DND-41 (cell line): ENCODE data around the gene PACRG.

ENCODE experiments used
- ATAC-seq: fragments of 200-7000 bp; cut with Tn5 transposase; 3 replicates; pipeline ENCODE4 v1.9.1; 2021; ENCODE audit warnings: low read depth; ENCODE audit not compliant: insufficient read depth
- DNase-seq: peaks from one replicate; pipeline ENCODE4 v3.0.0-alpha.2; 2020
- H2AFZ ChIP-seq: 2 replicates; pipeline ENCODE4 v1.6.0; 2012; ENCODE audit warnings: low read depth, low read length
- H3K27ac ChIP-seq: 2 replicates; pipeline ENCODE4 v1.5.1; 2012; ENCODE audit warnings: low read length, inconsistent platforms
- H3K27me3 ChIP-seq: fragments of 200-600 bp; sonication (generic); 2 replicates; pipeline ENCODE4 v1.6.0; 2012; ENCODE audit warnings: low read length, mild to moderate bottlenecking, inconsistent platforms; ENCODE audit not compliant: insufficient read depth, poor library complexity
- H3K36me3 ChIP-seq: 2 replicates; pipeline ENCODE4 v1.5.1; 2012; ENCODE audit warnings: low read length, inconsistent platforms; ENCODE audit not compliant: insufficient read depth
- H3K4me1 ChIP-seq: 2 replicates; pipeline ENCODE4 v1.5.1; 2012; ENCODE audit warnings: mild to moderate bottlenecking, low read length; ENCODE audit not compliant: insufficient read depth
- H3K4me2 ChIP-seq: 2 replicates; pipeline ENCODE4 v1.6.0; 2012; ENCODE audit warnings: mild to moderate bottlenecking, moderate library complexity, low read length, inconsistent platforms; ENCODE audit not compliant: insufficient read depth
- H3K4me3 ChIP-seq, 2 experiments: fragments of 200-600 bp in 1 of 2; shearing (Covaris generic) in 1 of 2; 2 replicates each; pipeline ENCODE4 v1.5.1; 2012 to 2016; ENCODE audit warnings: inconsistent platforms in 2 of 2, low read length in 2 of 2, mild to moderate bottlenecking in 2 of 2, low read depth in 1 of 2, moderate library complexity in 1 of 2
- H3K79me2 ChIP-seq: 2 replicates; pipeline ENCODE4 v1.6.0; 2012; ENCODE audit warnings: low read length, inconsistent platforms; ENCODE audit not compliant: insufficient read depth
- H3K9ac ChIP-seq: 2 replicates; pipeline ENCODE4 v1.6.0; 2012; ENCODE audit warnings: low read depth, mild to moderate bottlenecking, inconsistent platforms, low read length, moderate library complexity
- H3K9me3 ChIP-seq: 2 replicates; pipeline ENCODE4 v1.5.1; 2012; ENCODE audit warnings: low read length, moderate library complexity, mild to moderate bottlenecking, inconsistent platforms; ENCODE audit not compliant: insufficient read depth, severe bottlenecking
- H4K20me1 ChIP-seq: 2 replicates; pipeline ENCODE4 v1.6.0; 2012; ENCODE audit warnings: low read length; ENCODE audit not compliant: insufficient read depth
- CTCF ChIP-seq: IDR thresholded peaks from 2 replicates; pipeline ENCODE4 v1.5.1; 2012; ENCODE audit warnings: borderline replicate concordance, low read length, moderate library complexity, mild to moderate bottlenecking; ENCODE audit not compliant: poor library complexity, severe bottlenecking; ENCODE audit errors: extremely low read depth
- EZH2 ChIP-seq: IDR thresholded peaks from 3 replicates; pipeline ENCODE4 v1.6.1; 2012; ENCODE audit warnings: borderline replicate concordance, low read depth, mild to moderate bottlenecking, moderate library complexity, low read length, inconsistent platforms; ENCODE audit not compliant: severe bottlenecking

The PACRG gene

GRCh38 chr6:163264662-163265035, 536.9 kb downstream of the PACRG start:
- no peaks in the 10 kb centered on the region for H3K27me3 ChIP-seq
- H4K20me1 ChIP-seq = no peaks in the 10 kb centered on the region
- H3K36me3 ChIP-seq = no peaks in the 10 kb centered on the region
- no peaks in the 10 kb centered on the region for H3K4me1 ChIP-seq
- H3K9ac ChIP-seq = no peak overlapping the region
- no peak overlapping the region for H3K4me2 ChIP-seq
- no peaks in the 10 kb centered on the region for H3K9me3 ChIP-seq
- no peak overlapping the region for H2AFZ ChIP-seq
- DNase-seq = no peak
- no peak for ATAC-seq
- no peak overlapping the region for H3K27ac ChIP-seq
- H3K4me3 ChIP-seq = no peak overlapping the region
- H3K79me2 ChIP-seq = no peaks in the 10 kb centered on the region
- TF ChIP-seq EZH2 (no peak), CTCF (no peak)

- DNase-seq (no peak), ATAC-seq (no peak)
- Histone ChIP-seq H3K79me2 (no peaks in the 10 kb centered on the region), H3K4me1 (no peaks in the 10 kb centered on the region), H3K4me3 (no peak overlapping the region), H3K4me2 (no peak overlapping the region), H3K27me3 (no peaks in the 10 kb centered on the region), H3K9me3 (no peaks in the 10 kb centered on the region), H3K9ac (no peak overlapping the region), H3K36me3 (no peaks in the 10 kb centered on the region), H3K27ac (no peak overlapping the region), H2AFZ (no peak overlapping the region), H4K20me1 (no peaks in the 10 kb centered on the region)
- no peak for TF ChIP-seq EZH2
- TF ChIP-seq CTCF = no peak
Observed at GRCh38 chr6:163281634-163282033, 553.9 kb downstream of the PACRG start.

DNA sequence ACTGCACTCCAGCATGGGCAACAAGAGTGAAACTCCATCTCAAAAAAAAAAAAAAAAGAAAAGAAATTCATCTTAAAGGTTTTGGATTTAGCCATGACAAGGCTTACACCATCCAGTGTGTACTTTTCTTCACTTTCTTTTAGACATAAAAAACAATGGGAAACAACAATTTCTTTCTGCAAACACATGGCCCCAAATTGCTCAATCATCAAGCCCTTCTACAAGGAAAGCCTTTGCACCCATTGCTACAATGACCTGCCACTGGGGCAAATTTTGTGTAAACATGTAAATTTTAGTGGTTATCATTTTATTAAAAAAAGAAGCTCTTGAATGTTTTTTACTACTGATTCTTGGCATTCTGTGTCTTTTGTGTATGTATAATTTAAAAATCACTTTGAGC, 554.9 kb downstream of the PACRG start:
- Histone ChIP-seq H3K4me1 (no peaks in the 10 kb centered on the region), H4K20me1 (no peaks in the 10 kb centered on the region), H3K9ac (no peak overlapping the region), H3K79me2 (no peaks in the 10 kb centered on the region), H3K27ac (no peak overlapping the region), H3K9me3 (no peaks in the 10 kb centered on the region), H3K36me3 (no peaks in the 10 kb centered on the region), H3K4me3 (no peak overlapping the region), H3K27me3 (no peaks in the 10 kb centered on the region), H3K4me2 (no peak overlapping the region), H2AFZ (no peak overlapping the region)
- TF ChIP-seq EZH2 (no peak), CTCF (no peak)
- DNase-seq = no peak
- no peak for ATAC-seq

DNA sequence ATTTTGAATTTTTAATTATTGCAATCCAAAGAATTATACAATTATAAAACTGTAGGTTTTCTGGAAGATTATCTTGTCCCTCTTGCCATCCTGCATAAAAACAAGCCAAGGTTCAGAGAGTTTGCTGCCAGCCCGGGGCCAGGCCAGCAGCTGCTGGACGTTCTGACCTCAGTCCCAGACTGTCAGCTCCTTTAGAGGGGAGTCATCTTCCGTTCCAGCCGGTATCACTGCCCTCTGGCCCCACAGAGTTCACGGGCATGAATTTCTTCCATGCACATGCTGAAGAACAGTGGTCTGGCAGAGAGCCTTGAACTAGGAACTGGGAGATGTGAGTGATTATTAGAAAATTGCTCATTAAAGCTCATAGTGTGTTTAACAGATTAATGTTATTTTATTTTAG, 556.4 kb downstream of the PACRG start:
- no peak for ATAC-seq

More for the DNA sequence above, 556.4 kb downstream of the PACRG start:
- H2AFZ ChIP-seq = no peak overlapping the region
- no peaks in the 10 kb centered on the region for H3K36me3 ChIP-seq
- H3K4me1 ChIP-seq = no peaks in the 10 kb centered on the region
- H3K4me3 ChIP-seq = no peak overlapping the region
- no peak overlapping the region for H3K9ac ChIP-seq
- H3K27ac ChIP-seq = no peak overlapping the region
- no peak for DNase-seq
- TF ChIP-seq CTCF = no peak
- TF ChIP-seq EZH2 = no peak
- H4K20me1 ChIP-seq = no peaks in the 10 kb centered on the region
- H3K27me3 ChIP-seq = no peaks in the 10 kb centered on the region
- H3K4me2 ChIP-seq = no peak overlapping the region
- no peaks in the 10 kb centered on the region for H3K9me3 ChIP-seq
- no peaks in the 10 kb centered on the region for H3K79me2 ChIP-seq
